ENCODE measurements around the gene RNF151.

GRCh38 chr16:1987198-1987597 is 20.5 kb downstream of the RNF151 start:
- TF ChIP-seq CTCF (IDR thresholded peaks at IDR 0.05), result no peak
- TF ChIP-seq EZH2 (IDR thresholded peaks at IDR 0.05; ENCODE audit: borderline replicate concordance, insufficient read depth, low read depth, low read length, poor library complexity, severe bottlenecking), result no peak

All from B cell (primary cell).